ENCODE results near the gene TP53INP2.

Gene TP53INP2

GRCh38 chr20:34710568-34710839 is 6.4 kb downstream of the TP53INP2 start:
- H3K36me3 ChIP-seq (ENCODE audit: low read length): no peaks in the 10 kb centered on the region

GRCh38 chr20:34710861-34711574 is 6.9 kb downstream of the TP53INP2 start:
- H3K27ac ChIP-seq (ENCODE audit: low read depth, low read length): no peak overlapping the region
- no peak overlapping the region for H2AFZ ChIP-seq (ENCODE audit: low read depth, low read length, severe bottlenecking)
- H3K79me2 ChIP-seq (ENCODE audit: insufficient read depth, low read length): no peaks in the 10 kb centered on the region
- no peaks in the 10 kb centered on the region for H3K9me3 ChIP-seq (ENCODE audit: insufficient read depth, low read length)
- no peak overlapping the region for H3K4me3 ChIP-seq (ENCODE audit: insufficient read depth, low read length, poor library complexity, severe bottlenecking)
- TF ChIP-seq EZH2phosphoT487 (conservative IDR thresholded peaks at IDR 0.05; ENCODE audit: low read length) (no peak), CTCF (IDR thresholded peaks at IDR 0.05; ENCODE audit: insufficient read depth, low read length, poor library complexity, severe bottlenecking) (no peak)
- H4K20me1 ChIP-seq (ENCODE audit: low read depth, low read length): no peaks in the 10 kb centered on the region
- H3K27me3 ChIP-seq (ENCODE audit: low read length): no peaks in the 10 kb centered on the region
- H3K36me3 ChIP-seq (ENCODE audit: low read length): no peaks in the 10 kb centered on the region
- no peak overlapping the region for H3K4me2 ChIP-seq (ENCODE audit: low read depth, low read length, poor library complexity, severe bottlenecking)
- no peak overlapping the region for H3K9ac ChIP-seq (ENCODE audit: low read length)
- H3F3A ChIP-seq (ENCODE audit: insufficient read depth): peaks cover 12% of the 10 kb centered on the region
- no peaks in the 10 kb centered on the region for H3K9me2 ChIP-seq (replicated peaks; ENCODE audit: insufficient read depth, low read length)

More at GRCh38 chr20:34710568-34710839, 6.4 kb downstream of the TP53INP2 start:
- Histone ChIP-seq H4K20me1 (ENCODE audit: low read depth, low read length) (no peaks in the 10 kb centered on the region), H3K9me3 (ENCODE audit: insufficient read depth, low read length) (no peaks in the 10 kb centered on the region), H2AFZ (ENCODE audit: low read depth, low read length, severe bottlenecking) (no peak overlapping the region), H3K9ac (ENCODE audit: low read length) (peak overlapping the region; percentile 80), H3K27me3 (ENCODE audit: low read length) (no peaks in the 10 kb centered on the region), H3K27ac (ENCODE audit: low read depth, low read length) (no peak overlapping the region), H3K79me2 (ENCODE audit: insufficient read depth, low read length) (no peaks in the 10 kb centered on the region), H3K4me3 (ENCODE audit: insufficient read depth, low read length, poor library complexity, severe bottlenecking) (no peak overlapping the region), H3K4me2 (ENCODE audit: low read depth, low read length, poor library complexity, severe bottlenecking) (peak overlapping the region; percentile 71), H3F3A (ENCODE audit: insufficient read depth) (peaks cover 12% of the 10 kb centered on the region), H3K9me2 (replicated peaks; ENCODE audit: insufficient read depth, low read length) (no peaks in the 10 kb centered on the region)
- TF ChIP-seq CTCF (IDR thresholded peaks at IDR 0.05; ENCODE audit: insufficient read depth, low read length, poor library complexity, severe bottlenecking) (no peak), EZH2phosphoT487 (conservative IDR thresholded peaks at IDR 0.05; ENCODE audit: low read length) (no peak)

GRCh38 chr20:34711813-34712430 is 7.8 kb downstream of the TP53INP2 start:
- Histone ChIP-seq H3F3A (ENCODE audit: insufficient read depth) (peaks cover 12% of the 10 kb centered on the region), H3K9me3 (ENCODE audit: insufficient read depth, low read length) (no peaks in the 10 kb centered on the region), H3K79me2 (ENCODE audit: insufficient read depth, low read length) (no peaks in the 10 kb centered on the region), H3K27ac (ENCODE audit: low read depth, low read length) (no peak overlapping the region), H3K4me2 (ENCODE audit: low read depth, low read length, poor library complexity, severe bottlenecking) (no peak overlapping the region), H3K9ac (ENCODE audit: low read length) (no peak overlapping the region), H3K36me3 (ENCODE audit: low read length) (no peaks in the 10 kb centered on the region), H3K9me2 (replicated peaks; ENCODE audit: insufficient read depth, low read length) (no peaks in the 10 kb centered on the region), H3K27me3 (ENCODE audit: low read length) (no peaks in the 10 kb centered on the region), H3K4me3 (ENCODE audit: insufficient read depth, low read length, poor library complexity, severe bottlenecking) (no peak overlapping the region), H2AFZ (ENCODE audit: low read depth, low read length, severe bottlenecking) (no peak overlapping the region), H4K20me1 (ENCODE audit: low read depth, low read length) (no peaks in the 10 kb centered on the region)
- TF ChIP-seq CTCF (IDR thresholded peaks at IDR 0.05; ENCODE audit: insufficient read depth, low read length, poor library complexity, severe bottlenecking) (no peak), EZH2phosphoT487 (conservative IDR thresholded peaks at IDR 0.05; ENCODE audit: low read length) (no peak)

Measured in SU-DHL-6 (cell line).